GM18868 (cell line): ENCODE results near the gene SCN1A.
"Not testable (repeated sequence)": the region's sequence is repeated elsewhere in the genome, so short reads cannot be mapped to it uniquely, and the experiment has no call there.

ENCODE experiments used
- ATAC-seq: cut with Tn5 transposase; IDR thresholded peaks from one replicate; pipeline ENCODE4 v1.9.1; 2021; ENCODE audit warnings: mild to moderate bottlenecking, moderate library complexity; ENCODE audit not compliant: unreplicated experiment

Gene SCN1A

GRCh38 chr2:166127217-166128155, at the start of gene SCN1A:
TSS of gene SCN1A (minus strand) at chr2:166128020. CDS start at chr2:166073621, 54,399 bp downstream.
- ATAC-seq = peak; percentile 56

GRCh38 chr2:166173263-166173662, 45.4 kb upstream of the SCN1A start:
- no peak for ATAC-seq

- no peak for ATAC-seq
Measured at GRCh38 chr2:166171216-166171615, 43.4 kb upstream of the SCN1A start.

- ATAC-seq = peak; percentile 94
Measured at GRCh38 chr2:166170356-166170755, 42.5 kb upstream of the SCN1A start.

GRCh38 chr2:166167449-166167848, 39.6 kb upstream of the SCN1A start:
- ATAC-seq = no peak

GRCh38 chr2:166163775-166164174, 36.0 kb upstream of the SCN1A start:
- no peak for ATAC-seq

GRCh38 chr2:166158546-166158945, 30.7 kb upstream of the SCN1A start:
- no peak for ATAC-seq

GRCh38 chr2:166157578-166157977, 29.8 kb upstream of the SCN1A start:
- no peak for ATAC-seq

- no peak for ATAC-seq
Measured at GRCh38 chr2:166156985-166157490, 29.2 kb upstream of the SCN1A start.

GRCh38 chr2:166155589-166155988, 27.8 kb upstream of the SCN1A start:
- no peak for ATAC-seq

GRCh38 chr2:166154685-166155338, 27.0 kb upstream of the SCN1A start:
- ATAC-seq = no peak

GRCh38 chr2:166152064-166152463, 24.2 kb upstream of the SCN1A start:
- no peak for ATAC-seq

- no peak for ATAC-seq
Measured at GRCh38 chr2:166148500-166149400, 20.9 kb upstream of the SCN1A start.

- no peak for ATAC-seq
Measured at GRCh38 chr2:166147883-166148282, 20.1 kb upstream of the SCN1A start.

- no peak for ATAC-seq
Measured at GRCh38 chr2:166144071-166144470, 16.3 kb upstream of the SCN1A start.

GRCh38 chr2:166140932-166141331, 13.1 kb upstream of the SCN1A start:
- no peak for ATAC-seq

GRCh38 chr2:166140475-166140874, 12.7 kb upstream of the SCN1A start:
- ATAC-seq = no peak

GRCh38 chr2:166139479-166139878, 11.7 kb upstream of the SCN1A start:
- not testable (repeated sequence) for ATAC-seq

- no peak for ATAC-seq
Measured at GRCh38 chr2:166138667-166139066, 10.8 kb upstream of the SCN1A start.

- no peak for ATAC-seq
Measured at GRCh38 chr2:166138144-166138543, 10.3 kb upstream of the SCN1A start.

- ATAC-seq = no peak
Measured at GRCh38 chr2:166137331-166137730, 9.5 kb upstream of the SCN1A start.
